T-helper 1 cell treated with Interleukin-12 subunit alpha and Interleukin-12 subunit beta and Interleukin-4 antibody, amounts not matched to agents 30 μg/mL and 1 μg/mL, for 36 hours (primary cell): Measurements from ENCODE around the gene ZFR.

ENCODE experiments used
- H3K27ac Mint-ChIP-seq: one replicate; pipeline ENCODE4 v1.8.0; 2021; ENCODE audit warnings: mild to moderate bottlenecking, mixed read lengths
- H3K27me3 Mint-ChIP-seq: one replicate; pipeline ENCODE4 v1.8.0; 2021; ENCODE audit warnings: low read depth, mixed read lengths
- H3K36me3 Mint-ChIP-seq: one replicate; pipeline ENCODE4 v1.8.0; 2021; ENCODE audit warnings: low read depth, mixed read lengths
- H3K4me1 Mint-ChIP-seq: one replicate; pipeline ENCODE4 v1.8.0; 2021; ENCODE audit warnings: low read depth, mixed read lengths
- H3K4me3 Mint-ChIP-seq: one replicate; pipeline ENCODE4 v1.8.0; 2021; ENCODE audit warnings: mild to moderate bottlenecking, moderate library complexity, mixed read lengths
- H3K9me3 Mint-ChIP-seq: one replicate; pipeline ENCODE4 v1.8.0; 2021; ENCODE audit warnings: mixed read lengths

ZFR gene

GRCh38 chr5:32444431-32445286 lies at the start of gene ZFR:
Gene ZFR, minus strand, starts transcription at chr5:32444740. Its CDS starts 82 bp downstream, at chr5:32444658.
- peaks cover 11% of the 10 kb centered on the region for H3K27me3 Mint-ChIP-seq
- peaks cover 30% of the 10 kb centered on the region for H3K4me1 Mint-ChIP-seq
- no peaks in the 10 kb centered on the region for H3K9me3 Mint-ChIP-seq
- H3K36me3 Mint-ChIP-seq, result peaks cover 9% of the 10 kb centered on the region
- peak within 1 kb of the TSS; percentile 95 for H3K4me3 Mint-ChIP-seq
- H3K27ac Mint-ChIP-seq, result peak within 1 kb of the TSS; percentile 95

GRCh38 chr5:32490972-32491557 lies 46.5 kb upstream of the ZFR start:
- no peak overlapping the region for H3K4me3 Mint-ChIP-seq
- no peaks in the 10 kb centered on the region for H3K27me3 Mint-ChIP-seq
- no peaks in the 10 kb centered on the region for H3K36me3 Mint-ChIP-seq
- peaks cover 8% of the 10 kb centered on the region for H3K4me1 Mint-ChIP-seq
- no peak overlapping the region for H3K27ac Mint-ChIP-seq
- H3K9me3 Mint-ChIP-seq, result no peaks in the 10 kb centered on the region

DNA sequence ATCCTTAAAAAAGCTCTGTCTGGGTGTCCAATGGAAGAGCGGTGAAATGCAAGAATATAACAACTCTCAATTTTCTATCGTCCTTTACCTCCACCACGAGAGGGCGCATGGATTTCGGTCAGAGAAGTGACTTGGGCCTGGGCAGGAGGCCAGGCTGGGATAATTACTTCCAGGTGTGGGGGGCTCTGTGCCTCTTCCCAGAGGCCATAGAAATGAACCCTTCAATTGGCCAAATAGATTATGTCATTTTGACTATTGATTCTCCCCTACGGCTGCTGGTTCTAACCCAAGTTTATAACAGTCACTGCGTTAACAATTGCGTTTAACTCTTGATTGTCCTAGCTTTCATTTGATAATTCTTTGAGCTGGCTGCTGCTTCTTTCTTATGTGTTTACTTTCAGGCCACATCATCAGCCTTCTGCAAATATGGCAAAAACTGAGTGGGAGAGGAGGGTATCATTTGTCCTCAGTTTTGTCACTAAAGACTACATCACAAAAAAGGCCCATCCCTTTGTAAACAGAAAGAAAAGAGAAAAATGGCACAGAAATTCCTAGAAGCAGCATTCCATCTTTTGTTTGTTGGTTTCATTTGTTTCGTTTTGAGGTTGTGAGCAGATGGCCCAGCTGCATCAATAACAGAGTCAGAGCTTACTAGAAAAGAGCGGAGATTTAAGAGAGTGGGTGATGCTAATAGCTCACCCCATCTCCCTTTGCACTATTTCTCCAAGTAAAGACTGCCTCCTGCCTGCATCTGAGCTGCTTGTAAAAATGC lies 45.4 kb upstream of the ZFR start:
- peaks cover 8% of the 10 kb centered on the region for H3K4me1 Mint-ChIP-seq
- H3K36me3 Mint-ChIP-seq, result no peaks in the 10 kb centered on the region
- no peaks in the 10 kb centered on the region for H3K9me3 Mint-ChIP-seq
- H3K27me3 Mint-ChIP-seq, result no peaks in the 10 kb centered on the region
- H3K27ac Mint-ChIP-seq, result no peak overlapping the region
- H3K4me3 Mint-ChIP-seq, result no peak overlapping the region

- H3K27me3 Mint-ChIP-seq, result no peaks in the 10 kb centered on the region
- H3K9me3 Mint-ChIP-seq, result no peaks in the 10 kb centered on the region
- no peaks in the 10 kb centered on the region for H3K36me3 Mint-ChIP-seq
- H3K27ac Mint-ChIP-seq, result no peak overlapping the region
- no peak overlapping the region for H3K4me3 Mint-ChIP-seq
- H3K4me1 Mint-ChIP-seq, result peaks cover 8% of the 10 kb centered on the region
Observed at GRCh38 chr5:32487424-32487823, 42.9 kb upstream of the ZFR start.

- H3K36me3 Mint-ChIP-seq, result no peaks in the 10 kb centered on the region
- H3K9me3 Mint-ChIP-seq, result no peaks in the 10 kb centered on the region
- no peaks in the 10 kb centered on the region for H3K27me3 Mint-ChIP-seq
- H3K27ac Mint-ChIP-seq, result no peak overlapping the region
- no peak overlapping the region for H3K4me3 Mint-ChIP-seq
- peaks cover 8% of the 10 kb centered on the region for H3K4me1 Mint-ChIP-seq
Observed at GRCh38 chr5:32487008-32487407, 42.5 kb upstream of the ZFR start.

DNA sequence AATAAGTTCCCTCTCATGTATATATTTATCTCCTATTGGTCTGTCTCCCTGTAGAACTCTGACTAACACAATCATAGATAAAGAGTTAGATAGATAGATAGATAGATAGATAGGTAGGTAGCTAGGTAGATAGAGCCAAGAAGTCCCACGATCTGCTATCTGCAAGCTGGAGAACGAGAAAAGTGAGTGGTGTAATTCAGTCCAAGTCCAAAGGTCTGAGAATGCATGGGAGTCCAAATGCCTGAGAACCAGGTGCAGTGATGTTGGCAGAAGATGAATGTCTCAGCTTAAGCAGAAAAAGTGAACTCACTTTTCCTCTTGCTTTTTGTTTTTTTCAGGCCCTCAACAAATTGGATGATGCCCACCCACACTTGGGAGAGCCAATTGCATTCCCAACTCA lies 37.7 kb upstream of the ZFR start:
- Mint-ChIP-seq H3K36me3 (no peaks in the 10 kb centered on the region), H3K9me3 (no peaks in the 10 kb centered on the region), H3K4me1 (no peaks in the 10 kb centered on the region), H3K27ac (no peak overlapping the region), H3K4me3 (no peak overlapping the region), H3K27me3 (no peaks in the 10 kb centered on the region)

- no peak overlapping the region for H3K27ac Mint-ChIP-seq
- no peaks in the 10 kb centered on the region for H3K36me3 Mint-ChIP-seq
- H3K4me3 Mint-ChIP-seq, result no peak overlapping the region
- no peaks in the 10 kb centered on the region for H3K27me3 Mint-ChIP-seq
- H3K9me3 Mint-ChIP-seq, result no peaks in the 10 kb centered on the region
- H3K4me1 Mint-ChIP-seq, result no peaks in the 10 kb centered on the region
Observed at GRCh38 chr5:32479096-32479495, 34.6 kb upstream of the ZFR start.

DNA sequence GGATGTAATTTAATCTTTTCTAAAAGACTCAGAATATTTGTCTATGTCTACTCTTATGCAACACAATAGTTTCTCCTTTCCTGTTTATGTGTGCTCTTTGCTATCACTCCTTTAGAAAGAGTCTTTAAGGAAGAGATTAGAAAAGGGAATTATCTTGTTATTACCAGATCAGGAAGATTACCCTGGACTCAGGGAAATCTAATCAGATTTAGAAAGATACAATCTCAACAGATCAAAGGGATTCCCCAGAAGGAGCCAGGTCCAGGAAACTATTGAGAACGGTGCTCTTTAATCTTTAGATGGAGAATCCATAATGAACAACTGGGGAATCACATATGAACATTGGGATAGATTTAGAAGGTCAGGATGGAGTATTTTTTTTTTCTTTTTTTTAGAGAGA lies 32.4 kb upstream of the ZFR start:
- no peak overlapping the region for H3K27ac Mint-ChIP-seq
- no peaks in the 10 kb centered on the region for H3K9me3 Mint-ChIP-seq
- peaks cover under 1% of the 10 kb centered on the region for H3K27me3 Mint-ChIP-seq
- H3K4me1 Mint-ChIP-seq, result no peaks in the 10 kb centered on the region
- H3K4me3 Mint-ChIP-seq, result no peak overlapping the region
- no peaks in the 10 kb centered on the region for H3K36me3 Mint-ChIP-seq

- Mint-ChIP-seq H3K4me3 (no peak overlapping the region), H3K4me1 (no peaks in the 10 kb centered on the region), H3K36me3 (no peaks in the 10 kb centered on the region), H3K27me3 (peaks cover 3% of the 10 kb centered on the region), H3K9me3 (no peaks in the 10 kb centered on the region), H3K27ac (no peak overlapping the region)
Observed at GRCh38 chr5:32475334-32476097, 31.0 kb upstream of the ZFR start.

- Mint-ChIP-seq H3K4me1 (no peaks in the 10 kb centered on the region), H3K27me3 (peaks cover 3% of the 10 kb centered on the region), H3K36me3 (no peaks in the 10 kb centered on the region), H3K27ac (no peak overlapping the region), H3K4me3 (no peak overlapping the region), H3K9me3 (no peaks in the 10 kb centered on the region)
Observed at GRCh38 chr5:32474209-32474854, 29.8 kb upstream of the ZFR start.

DNA sequence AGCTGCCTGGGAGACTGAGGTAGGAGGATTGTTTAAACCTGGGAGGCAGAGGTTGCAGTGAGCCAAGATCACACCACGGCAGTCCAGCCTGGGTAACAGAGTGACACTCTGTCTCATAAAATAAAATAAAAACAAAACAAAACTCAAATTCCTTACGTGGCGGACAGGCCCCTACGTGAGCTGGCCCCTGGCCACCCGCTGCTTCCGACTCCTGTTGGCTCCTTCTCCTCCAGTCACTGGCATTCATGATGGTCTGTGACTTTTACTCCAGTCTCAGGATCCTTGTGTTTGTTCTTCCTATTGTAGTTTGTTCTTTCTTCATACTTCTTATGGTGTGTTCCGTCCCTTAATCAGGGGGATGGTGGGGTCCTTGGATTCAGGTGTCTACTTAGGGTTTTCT lies 28.5 kb upstream of the ZFR start:
- Mint-ChIP-seq H3K4me3 (no peak overlapping the region), H3K36me3 (no peaks in the 10 kb centered on the region), H3K9me3 (no peaks in the 10 kb centered on the region), H3K27me3 (peaks cover 3% of the 10 kb centered on the region), H3K4me1 (no peaks in the 10 kb centered on the region), H3K27ac (no peak overlapping the region)

DNA sequence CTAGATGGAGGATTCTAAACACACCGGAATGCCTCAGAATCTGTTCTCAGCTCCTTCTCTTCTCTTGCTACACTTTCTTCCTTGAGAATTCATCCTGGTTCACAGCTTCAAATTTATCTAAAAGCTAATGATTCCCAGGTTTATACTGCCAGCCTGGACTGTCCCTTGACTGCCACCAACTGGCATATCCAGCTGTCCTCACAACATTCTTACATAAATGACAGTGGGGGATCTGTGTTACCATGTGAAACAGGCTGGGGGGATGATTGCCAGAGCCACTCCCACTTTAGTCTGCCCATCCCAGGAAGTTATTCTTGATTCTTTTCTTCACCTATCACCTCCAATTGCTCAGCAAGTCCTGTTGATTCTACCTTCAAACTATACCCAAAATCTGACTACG lies 27.2 kb upstream of the ZFR start:
- Mint-ChIP-seq H3K4me1 (no peaks in the 10 kb centered on the region), H3K27ac (no peak overlapping the region), H3K9me3 (no peaks in the 10 kb centered on the region)

DNA sequence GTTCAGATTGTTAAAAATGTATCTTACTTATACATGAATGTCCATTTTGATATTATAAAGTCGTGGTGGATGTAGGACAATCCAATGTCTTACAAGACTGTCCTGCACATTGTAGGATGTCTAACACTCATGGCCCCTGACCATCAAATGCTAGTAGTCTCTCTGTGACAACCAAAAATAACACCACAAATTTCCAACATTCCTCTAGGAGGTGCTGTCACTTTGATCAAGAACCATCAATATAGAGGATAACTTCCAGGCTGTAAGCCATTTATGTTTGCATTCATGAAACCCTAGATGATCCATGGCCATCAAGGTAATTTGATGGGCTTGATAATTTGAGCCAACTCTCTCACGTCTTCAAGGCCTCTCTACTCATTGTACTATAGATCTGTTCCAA lies 20.5 kb upstream of the ZFR start:
- H3K27me3 Mint-ChIP-seq, result no peaks in the 10 kb centered on the region
- H3K4me3 Mint-ChIP-seq, result no peak overlapping the region
- no peaks in the 10 kb centered on the region for H3K9me3 Mint-ChIP-seq
- H3K4me1 Mint-ChIP-seq, result peaks cover 4% of the 10 kb centered on the region
- H3K27ac Mint-ChIP-seq, result no peak overlapping the region
- no peaks in the 10 kb centered on the region for H3K36me3 Mint-ChIP-seq

More for the DNA sequence above, 27.2 kb upstream of the ZFR start:
- no peaks in the 10 kb centered on the region for H3K36me3 Mint-ChIP-seq
- no peak overlapping the region for H3K4me3 Mint-ChIP-seq
- peaks cover 3% of the 10 kb centered on the region for H3K27me3 Mint-ChIP-seq

- H3K4me1 Mint-ChIP-seq, result peaks cover 6% of the 10 kb centered on the region
- H3K9me3 Mint-ChIP-seq, result no peaks in the 10 kb centered on the region
- H3K4me3 Mint-ChIP-seq, result no peak overlapping the region
- no peak overlapping the region for H3K27ac Mint-ChIP-seq
- no peaks in the 10 kb centered on the region for H3K36me3 Mint-ChIP-seq
- H3K27me3 Mint-ChIP-seq, result no peaks in the 10 kb centered on the region
Observed at GRCh38 chr5:32462618-32463017, 18.1 kb upstream of the ZFR start.
